Stomach smooth muscle (tissue), 2 donors: ENCODE data around the gene NINL.
"Not testable (repeated sequence)": the region's sequence is repeated elsewhere in the genome, so short reads cannot be mapped to it uniquely, and the experiment has no call there.

Experiments
- H3K27ac ChIP-seq: one replicate; pipeline ENCODE4 v1.7.0; 2013; ENCODE audit warnings: mild to moderate bottlenecking, low read length, inconsistent platforms
- H3K27me3 ChIP-seq, 2 donors: one replicate each; pipeline ENCODE4 v1.7.0; 2013; ENCODE audit warnings: low read length in 2 of 2; ENCODE audit not compliant: insufficient read depth in 2 of 2, control insufficient read depth in 1 of 2
- H3K36me3 ChIP-seq, 2 donors: one replicate each; pipeline ENCODE4 v1.7.0; 2013; ENCODE audit warnings: low read length in 2 of 2; ENCODE audit not compliant: control insufficient read depth in 2 of 2, insufficient read depth in 2 of 2
- H3K4me1 ChIP-seq: one replicate; pipeline ENCODE4 v1.7.0; 2013; ENCODE audit warnings: low read length; ENCODE audit not compliant: control insufficient read depth, insufficient read depth
- H3K4me3 ChIP-seq, 2 donors: one replicate each; pipeline ENCODE4 v1.7.0; 2013; ENCODE audit warnings: low read length in 2 of 2
- H3K9ac ChIP-seq, 2 donors: one replicate each; pipeline ENCODE4 v1.7.0; 2013; ENCODE audit warnings: low read length in 2 of 2, mild to moderate bottlenecking in 1 of 2
- H3K9me3 ChIP-seq, 2 donors: one replicate each; pipeline ENCODE4 v1.7.0; 2013; ENCODE audit warnings: low read length in 2 of 2; ENCODE audit not compliant: control insufficient read depth in 2 of 2
- donor health status: healthy.
- donor health status: Pancreatic carcinoma.

Gene NINL

DNA sequence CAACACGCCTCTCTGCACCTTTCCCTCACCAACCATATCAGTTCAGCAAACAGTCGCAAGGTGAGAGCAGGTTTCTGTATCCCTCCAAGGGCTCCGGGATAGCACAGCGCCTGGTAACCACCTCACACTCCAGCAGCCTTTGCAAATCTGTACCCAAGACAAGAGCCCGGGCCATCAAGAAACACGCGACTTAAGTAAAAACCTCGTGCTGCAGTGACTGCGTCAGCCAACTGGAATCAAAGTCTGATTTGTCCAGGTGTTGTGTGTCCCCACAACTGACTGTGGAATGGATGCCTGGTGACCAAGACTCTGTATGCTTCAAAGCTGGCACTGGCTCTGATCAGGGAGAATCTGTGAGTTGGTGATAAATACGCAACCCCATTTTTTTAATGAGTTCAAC, 74.1 kb downstream of the NINL start:
- Histone ChIP-seq H3K4me1 (peaks cover 3% of the 10 kb centered on the region), H3K4me3 (no peak overlapping the region), H3K27ac (no peak overlapping the region), H3K27me3 (no peaks in the 10 kb centered on the region), H3K9ac (no peak overlapping the region), H3K9me3 (peaks cover 3 to 7% of the 10 kb centered on the region in 2 donors), H3K36me3 (peaks cover 34 to 45% of the 10 kb centered on the region in 2 donors)

DNA sequence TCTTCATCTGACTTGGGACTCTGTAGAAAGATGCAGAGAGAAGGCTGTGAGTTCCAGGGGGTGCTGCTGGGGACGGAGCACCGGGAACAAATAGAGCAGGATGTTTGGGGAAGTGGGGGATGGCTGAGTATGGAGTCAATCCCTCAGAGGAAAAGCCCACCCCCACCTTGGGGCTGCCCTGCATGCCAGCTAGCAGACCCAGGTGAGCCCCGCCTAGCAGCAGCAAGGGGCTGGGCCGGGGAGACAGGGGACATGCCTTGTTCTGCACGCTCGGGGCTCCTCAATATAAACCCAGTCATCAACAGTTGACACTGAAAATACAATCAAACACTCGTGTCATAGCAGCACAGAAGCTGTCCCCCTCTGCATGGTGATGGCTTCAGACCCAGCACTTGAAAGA, 74.6 kb downstream of the NINL start:
- peaks cover 34 to 43% of the 10 kb centered on the region in 2 donors for H3K36me3 ChIP-seq
- no peak overlapping the region for H3K9ac ChIP-seq

DNA sequence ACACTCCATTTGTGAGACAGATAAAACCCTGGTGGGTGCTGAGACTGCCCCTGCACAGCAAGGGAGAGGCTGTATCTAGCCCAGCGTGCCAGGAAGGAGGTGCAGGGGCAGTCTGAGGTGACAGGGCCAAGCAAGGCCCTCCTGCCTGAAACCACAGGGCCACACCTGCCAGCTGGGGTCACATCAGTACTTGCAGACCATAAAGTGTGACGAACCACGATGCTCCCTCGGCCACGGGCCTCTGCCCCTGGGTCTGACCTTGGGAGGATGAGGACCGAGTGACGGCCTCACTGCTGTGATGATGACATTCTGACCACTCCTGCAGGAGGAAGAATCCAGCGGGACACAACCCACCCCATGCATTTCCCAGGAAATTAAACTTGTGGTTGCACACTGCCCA, 75.1 kb downstream of the NINL start:
- Histone ChIP-seq H3K27me3 (no peaks in the 10 kb centered on the region), H3K27ac (no peak overlapping the region), H3K9ac (no peak overlapping the region), H3K9me3 (peaks cover 3 to 7% of the 10 kb centered on the region in 2 donors), H3K4me1 (peaks cover 3% of the 10 kb centered on the region), H3K4me3 (no peak overlapping the region), H3K36me3 (peaks cover 34 to 43% of the 10 kb centered on the region in 2 donors)

More for the DNA sequence above, 74.6 kb downstream of the NINL start:
- Histone ChIP-seq H3K9me3 (peaks cover 3 to 7% of the 10 kb centered on the region in 2 donors), H3K4me1 (peaks cover 3% of the 10 kb centered on the region), H3K4me3 (no peak overlapping the region), H3K27me3 (no peaks in the 10 kb centered on the region), H3K27ac (no peak overlapping the region)

DNA sequence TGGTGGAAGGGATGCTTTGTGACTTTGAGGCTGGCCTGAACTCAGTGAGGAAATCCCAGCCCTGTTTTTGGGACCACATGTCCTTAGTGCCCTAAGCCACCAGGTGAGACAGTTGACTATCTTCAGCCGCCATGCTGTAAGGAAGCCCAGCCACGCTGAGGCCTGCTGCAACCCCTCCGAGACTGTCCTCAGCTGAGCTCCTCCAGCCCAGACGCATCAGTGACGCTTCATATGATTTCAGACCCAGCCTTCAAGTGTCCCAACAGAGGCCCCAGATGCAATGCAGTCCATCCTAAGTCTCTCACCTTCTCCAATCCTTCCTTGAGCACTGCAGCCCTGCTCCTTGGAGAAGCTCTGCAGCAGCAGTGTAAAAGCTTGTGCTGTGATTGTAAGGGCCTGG, 76.2 kb downstream of the NINL start:
- Histone ChIP-seq H3K4me3 (no peak overlapping the region), H3K9ac (no peak overlapping the region), H3K9me3 (peaks cover 0 to 3% of the 10 kb centered on the region in 2 donors), H3K27ac (no peak overlapping the region), H3K36me3 (peaks cover 31 to 37% of the 10 kb centered on the region in 2 donors), H3K27me3 (no peaks in the 10 kb centered on the region), H3K4me1 (peaks cover 3% of the 10 kb centered on the region)

DNA sequence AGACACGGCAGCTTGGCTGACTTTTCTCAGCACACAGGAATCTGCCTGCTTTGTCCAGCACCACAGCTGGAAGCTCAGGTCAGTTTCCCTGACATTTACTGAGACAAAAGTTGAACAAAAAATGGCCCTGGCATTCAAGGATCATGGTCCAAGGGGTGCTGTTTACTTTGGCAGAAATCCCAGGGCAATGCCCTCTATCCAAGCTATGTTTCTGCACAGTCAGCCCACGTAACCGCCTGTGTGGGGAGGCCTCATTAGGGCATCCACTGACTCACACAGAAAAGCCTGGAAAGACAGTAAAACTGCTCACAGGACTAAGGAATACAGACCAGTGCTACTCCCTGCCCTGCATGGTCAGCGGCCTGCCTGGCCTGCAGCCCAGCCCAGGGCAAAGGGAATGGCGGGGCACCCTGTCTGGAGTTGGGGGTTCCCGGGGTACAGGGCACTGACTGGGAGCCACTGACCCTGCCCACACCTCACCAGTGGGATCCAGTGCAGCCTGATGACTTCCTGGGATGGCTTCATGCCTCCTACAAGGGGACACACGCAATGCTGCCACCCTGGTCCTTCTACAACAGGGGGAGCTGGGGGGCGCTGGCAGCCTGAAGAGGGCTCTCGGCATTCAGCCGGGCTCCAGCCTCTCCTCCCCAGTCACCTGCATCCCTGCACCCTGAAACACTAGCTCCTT, 77.1 kb downstream of the NINL start:
- no peak overlapping the region for H3K9ac ChIP-seq
- no peaks in the 10 kb centered on the region for H3K27me3 ChIP-seq
- H3K9me3 ChIP-seq: no peaks in the 10 kb centered on the region
- peaks cover 3% of the 10 kb centered on the region for H3K4me1 ChIP-seq
- H3K4me3 ChIP-seq: no peak overlapping the region
- no peak overlapping the region for H3K27ac ChIP-seq
- peaks cover 34 to 42% of the 10 kb centered on the region in 2 donors for H3K36me3 ChIP-seq

DNA sequence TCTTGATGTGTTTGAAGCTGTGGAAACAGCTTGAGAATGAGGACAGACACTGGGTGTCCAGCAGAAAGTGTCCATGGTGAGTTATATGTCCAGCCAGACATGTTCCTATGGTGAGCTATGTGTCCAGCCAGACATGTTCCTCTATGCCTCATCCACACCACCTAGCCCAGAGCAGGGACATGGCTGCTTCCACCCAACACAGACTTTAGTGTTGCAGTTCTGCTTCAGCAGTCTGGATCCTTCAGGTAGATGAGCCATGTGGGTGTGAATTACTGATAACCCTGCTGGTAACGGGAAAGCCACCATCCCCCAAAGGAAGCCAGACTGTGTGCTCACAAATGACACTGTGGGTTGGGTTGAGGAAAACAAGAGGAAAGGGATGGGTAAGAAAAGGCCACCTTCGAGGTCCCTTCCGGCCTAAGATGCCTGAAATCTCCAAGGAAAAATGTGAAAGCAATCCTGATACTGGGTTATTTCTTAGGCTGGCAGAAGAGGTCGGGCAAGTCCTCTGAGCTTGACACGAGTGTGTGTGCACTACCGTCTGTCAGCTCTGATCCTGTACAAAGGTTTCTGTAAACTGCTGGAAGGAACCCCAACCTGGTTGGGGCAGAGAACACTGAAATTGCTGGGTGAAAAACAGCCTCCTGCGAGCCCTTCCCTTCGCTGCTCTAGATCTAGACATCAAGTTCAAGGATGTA, 77.8 kb downstream of the NINL start:
- no peaks in the 10 kb centered on the region for H3K27me3 ChIP-seq
- no peak overlapping the region for H3K27ac ChIP-seq
- H3K4me3 ChIP-seq: no peak overlapping the region
- H3K9ac ChIP-seq: no peak overlapping the region
- peaks cover 34 to 42% of the 10 kb centered on the region in 2 donors for H3K36me3 ChIP-seq
- H3K9me3 ChIP-seq: no peaks in the 10 kb centered on the region
- H3K4me1 ChIP-seq: peaks cover 3% of the 10 kb centered on the region

DNA sequence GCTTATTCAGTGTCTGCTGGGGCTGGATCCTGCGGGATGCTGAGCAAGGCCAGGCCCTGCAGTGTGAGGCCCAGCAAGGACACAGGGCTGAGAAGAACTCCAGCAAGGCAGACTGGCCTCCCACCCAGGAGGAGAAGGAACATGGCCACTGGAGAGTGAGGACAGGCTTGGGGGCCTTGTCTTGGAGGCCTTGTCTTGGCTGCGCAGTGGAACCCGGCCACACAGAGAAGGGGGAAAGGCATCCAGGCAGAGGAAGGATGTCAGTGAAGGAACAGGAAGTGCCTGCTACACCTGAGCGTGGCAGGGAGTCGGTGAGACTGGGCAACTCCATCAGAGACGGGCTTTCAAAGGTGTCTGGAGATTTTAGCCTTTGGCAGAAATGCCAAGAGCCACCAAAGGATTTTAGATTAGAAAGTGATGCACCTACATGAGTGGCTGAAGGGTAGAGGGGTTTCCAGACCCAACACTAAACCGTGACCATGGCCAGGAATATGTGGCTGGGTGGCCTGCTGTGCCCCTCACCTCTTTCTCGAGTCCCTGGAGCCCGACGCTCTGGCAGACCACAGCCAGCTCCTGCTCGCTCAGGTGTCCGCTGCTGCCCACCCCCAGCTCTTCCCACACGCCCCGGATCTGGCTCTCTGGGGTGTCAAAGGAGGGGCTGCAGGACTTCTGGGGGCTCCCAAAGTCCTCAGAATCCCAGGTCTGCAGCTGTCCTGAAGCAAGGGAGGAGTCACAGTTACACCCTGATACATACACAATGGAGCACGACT, 80.8 kb downstream of the NINL start:
- H3K9me3 ChIP-seq: no peaks in the 10 kb centered on the region
- H3K4me3 ChIP-seq: no peak overlapping the region
- no peaks in the 10 kb centered on the region for H3K27me3 ChIP-seq
- no peak overlapping the region for H3K27ac ChIP-seq
- no peak overlapping the region for H3K9ac ChIP-seq
- peaks cover 3% of the 10 kb centered on the region for H3K4me1 ChIP-seq
- H3K36me3 ChIP-seq: peaks cover 23 to 25% of the 10 kb centered on the region in 2 donors

DNA sequence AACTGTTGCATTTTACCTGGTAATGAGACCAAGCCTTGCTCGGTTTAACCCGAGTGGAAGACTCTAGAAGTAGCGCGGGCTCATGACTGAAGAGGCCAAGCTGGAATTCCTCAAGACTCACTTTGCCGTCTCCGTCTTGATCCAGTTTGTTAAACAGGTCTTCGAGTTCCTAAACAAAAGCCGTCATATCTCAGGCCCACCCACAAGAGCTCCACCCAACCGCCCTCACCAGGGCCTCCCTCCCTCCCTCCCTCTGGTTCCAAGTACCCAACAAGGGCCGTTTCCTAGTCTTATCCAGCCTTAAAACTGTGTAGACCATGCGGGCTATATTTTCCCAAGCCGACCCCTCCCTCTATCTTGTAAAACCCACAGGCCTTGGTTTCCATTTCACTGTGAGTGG, 81.4 kb downstream of the NINL start:
- no peak overlapping the region for H3K4me3 ChIP-seq
- H3K9me3 ChIP-seq: no peaks in the 10 kb centered on the region
- H3K27me3 ChIP-seq: no peaks in the 10 kb centered on the region
- H3K4me1 ChIP-seq: peaks cover 3% of the 10 kb centered on the region
- H3K9ac ChIP-seq: no peak overlapping the region
- H3K27ac ChIP-seq: no peak overlapping the region
- H3K36me3 ChIP-seq: peaks cover 19% of the 10 kb centered on the region in 2 donors

DNA sequence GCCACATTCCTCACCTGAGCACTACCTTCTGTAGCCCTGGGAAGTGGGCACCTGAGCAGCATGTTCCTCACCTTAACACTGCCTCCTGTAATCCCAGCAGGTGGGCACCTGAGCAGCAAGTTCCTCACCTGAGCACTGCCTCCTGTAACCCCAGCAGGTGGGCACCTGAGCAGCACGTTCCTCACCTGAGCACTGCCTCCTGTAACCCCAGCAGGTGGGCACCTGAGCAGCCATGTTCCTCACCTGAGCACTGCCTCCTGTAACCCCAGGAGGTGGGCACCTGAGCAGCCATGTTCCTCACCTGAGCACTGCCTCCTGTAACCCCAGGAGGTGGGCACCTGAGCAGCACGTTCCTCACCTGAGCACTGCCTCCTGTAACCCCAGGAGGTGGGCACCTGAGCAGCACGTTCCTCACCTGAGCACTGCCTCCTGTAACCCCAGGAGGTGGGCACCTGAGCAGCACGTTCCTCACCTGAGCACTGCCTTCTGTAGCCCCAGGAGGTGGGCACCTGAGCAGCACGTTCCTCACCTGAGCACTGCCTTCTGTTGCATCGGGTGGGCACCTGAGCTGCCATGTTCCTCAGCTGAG, 82.2 kb downstream of the NINL start:
- not testable (repeated sequence) for H3K4me1 ChIP-seq, H3K9ac ChIP-seq, H3K27ac ChIP-seq, H3K9me3 ChIP-seq, H3K27me3 ChIP-seq, H3K4me3 ChIP-seq
- peaks cover 15 to 18% of the 10 kb centered on the region in 2 donors for H3K36me3 ChIP-seq

DNA sequence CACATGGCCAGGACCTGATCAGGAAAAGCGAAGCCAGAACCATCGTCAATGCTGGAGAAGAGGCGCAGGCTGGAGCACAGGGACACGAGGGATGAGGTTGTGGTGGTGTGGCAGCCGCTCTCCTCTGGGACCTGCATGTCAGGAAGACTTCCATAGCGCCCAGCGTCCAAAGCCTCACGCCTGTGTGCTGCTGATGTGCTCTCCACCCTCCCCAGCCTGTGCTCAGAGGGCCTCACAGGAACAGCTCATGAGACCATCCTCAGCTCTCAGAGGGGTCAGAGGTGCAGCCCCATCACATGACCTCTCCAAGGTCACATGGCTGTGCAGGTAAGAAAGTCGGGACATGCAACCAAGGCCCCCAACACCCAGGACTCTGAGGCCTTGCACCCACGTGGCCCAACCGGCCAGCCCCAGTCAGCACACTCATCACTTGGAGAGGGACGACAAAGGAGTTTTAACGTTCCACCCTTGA, 84.4 kb downstream of the NINL start:
- H3K9me3 ChIP-seq: no peaks in the 10 kb centered on the region
- no peaks in the 10 kb centered on the region for H3K27me3 ChIP-seq
- H3K4me3 ChIP-seq: no peak overlapping the region
- no peaks in the 10 kb centered on the region for H3K4me1 ChIP-seq
- peaks cover 9 to 18% of the 10 kb centered on the region in 2 donors for H3K36me3 ChIP-seq
- no peak overlapping the region for H3K27ac ChIP-seq
- no peak overlapping the region for H3K9ac ChIP-seq
